Inflammatory macrophage treated with lipopolysaccharide for 1 hour (primary cell): ENCODE measurements around the gene CDC42EP2.

Source experiments
- DNase-seq, 2 donors: peaks; one replicate each; pipeline ENCODE4 v3.0.0-alpha.2; 2020 to 2022

Gene CDC42EP2

GRCh38 chr11:65298655-65299179 lies 15.9 kb upstream of the CDC42EP2 start:
- DNase-seq = no peak

- no peak for DNase-seq
Observed at GRCh38 chr11:65300621-65301275, 13.9 kb upstream of the CDC42EP2 start.

DNA sequence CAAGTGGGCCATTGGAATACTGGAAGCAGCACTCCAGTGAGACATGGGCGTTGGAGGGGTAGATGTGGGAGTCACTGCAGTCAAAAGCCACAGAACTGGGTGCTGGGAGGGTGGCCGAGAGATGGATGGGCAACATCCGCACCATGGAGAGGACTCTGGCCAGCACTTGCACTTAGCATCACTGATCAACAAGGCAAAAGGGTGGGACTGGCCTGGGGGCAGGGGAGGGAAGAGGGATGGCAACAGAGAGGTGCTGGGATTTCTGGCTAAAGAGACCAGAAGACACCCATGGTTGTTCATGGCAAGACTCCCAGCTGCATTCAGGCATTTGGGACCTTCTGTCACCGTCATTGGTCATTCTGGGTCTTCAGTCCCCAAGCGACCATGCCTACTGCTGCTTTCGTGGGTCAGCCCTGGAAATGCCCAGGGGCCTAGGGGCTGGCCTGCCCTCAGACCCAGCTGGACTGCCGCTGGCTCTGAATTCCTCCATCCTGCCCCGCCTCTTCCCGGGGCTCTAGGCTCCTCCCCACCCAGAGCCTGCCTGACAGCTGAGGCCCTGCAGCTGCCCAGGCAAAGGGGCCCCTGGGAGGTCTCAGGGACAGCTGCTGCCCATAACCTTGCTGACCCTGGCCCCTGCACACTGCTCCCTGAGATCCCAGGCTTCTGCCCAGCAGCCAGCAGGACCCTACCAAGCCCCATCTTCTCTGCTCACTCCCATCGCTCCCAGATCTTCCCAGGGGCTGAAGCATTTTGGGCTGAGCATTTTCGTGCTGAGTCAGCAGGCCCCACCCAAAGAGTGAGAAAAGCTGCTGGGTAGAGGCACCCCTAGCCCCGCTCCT lies 13.0 kb upstream of the CDC42EP2 start:
- DNase-seq = no peak

DNA sequence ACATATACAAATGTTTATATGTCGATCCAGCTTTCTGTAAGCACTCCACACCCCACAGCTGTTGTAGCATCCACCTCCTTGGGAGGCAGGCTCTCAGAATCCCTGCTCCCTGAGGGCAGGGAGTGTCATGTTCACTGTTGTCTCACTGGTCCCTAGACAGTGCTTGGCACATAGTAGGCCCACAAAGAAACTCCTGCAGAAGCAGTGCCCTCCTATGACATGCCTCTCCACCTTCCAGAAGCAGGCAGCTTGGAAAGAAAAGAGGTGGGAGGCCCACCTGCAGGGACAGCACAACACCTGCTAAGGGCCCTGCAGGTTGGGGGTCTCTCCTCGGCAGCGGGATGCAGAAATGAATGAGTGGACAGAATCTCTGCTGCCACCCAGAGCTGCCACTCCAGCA lies 11.1 kb upstream of the CDC42EP2 start:
- no peak for DNase-seq

GRCh38 chr11:65304110-65304509 lies 10.6 kb upstream of the CDC42EP2 start:
- no peak for DNase-seq

- no peak for DNase-seq
Observed at GRCh38 chr11:65304613-65305012, 10.1 kb upstream of the CDC42EP2 start.

- DNase-seq = no peak
Observed at GRCh38 chr11:65305501-65306268, 9.0 kb upstream of the CDC42EP2 start.

GRCh38 chr11:65307298-65308229 lies 7.1 kb upstream of the CDC42EP2 start:
- DNase-seq = peak; percentile 27 to 29

DNA sequence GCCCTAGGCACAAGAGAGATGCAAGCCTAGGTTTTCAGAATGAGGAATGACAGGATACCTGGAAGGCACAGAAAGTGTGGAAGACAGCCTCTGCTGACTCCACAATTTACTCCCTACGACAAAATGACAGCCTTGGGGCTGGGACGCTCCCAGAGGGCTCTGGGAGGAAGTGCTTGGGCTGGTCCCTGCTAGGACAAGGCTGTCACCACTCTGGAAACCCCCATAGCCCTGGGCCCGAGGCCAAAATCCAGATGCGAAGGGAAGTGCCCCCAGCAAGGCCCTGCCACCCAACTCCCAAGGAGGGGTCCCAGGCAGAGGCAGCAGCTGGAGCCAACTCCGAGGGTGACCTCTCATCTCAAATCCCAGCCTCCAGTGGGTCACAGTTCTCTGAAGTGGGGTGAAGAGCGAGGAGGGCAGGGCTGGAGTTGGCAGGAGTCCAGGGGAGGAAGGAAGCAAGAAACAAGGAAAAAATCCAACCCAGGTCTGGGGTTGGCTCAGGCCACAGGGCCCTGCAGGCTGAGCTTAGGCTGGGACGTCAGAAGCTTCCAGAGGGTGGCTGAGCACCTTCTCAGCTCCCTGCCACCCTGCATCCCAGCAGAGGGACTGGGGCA lies 6.3 kb upstream of the CDC42EP2 start:
- DNase-seq = peak; percentile 92 to 96

GRCh38 chr11:65309006-65309405 lies 5.7 kb upstream of the CDC42EP2 start:
- DNase-seq = peak in 1 of 2 donors; percentile 22

- no peak for DNase-seq
Observed at GRCh38 chr11:65310215-65310614, 4.5 kb upstream of the CDC42EP2 start.

GRCh38 chr11:65310736-65311135 lies 3.9 kb upstream of the CDC42EP2 start:
- DNase-seq = no peak

DNA sequence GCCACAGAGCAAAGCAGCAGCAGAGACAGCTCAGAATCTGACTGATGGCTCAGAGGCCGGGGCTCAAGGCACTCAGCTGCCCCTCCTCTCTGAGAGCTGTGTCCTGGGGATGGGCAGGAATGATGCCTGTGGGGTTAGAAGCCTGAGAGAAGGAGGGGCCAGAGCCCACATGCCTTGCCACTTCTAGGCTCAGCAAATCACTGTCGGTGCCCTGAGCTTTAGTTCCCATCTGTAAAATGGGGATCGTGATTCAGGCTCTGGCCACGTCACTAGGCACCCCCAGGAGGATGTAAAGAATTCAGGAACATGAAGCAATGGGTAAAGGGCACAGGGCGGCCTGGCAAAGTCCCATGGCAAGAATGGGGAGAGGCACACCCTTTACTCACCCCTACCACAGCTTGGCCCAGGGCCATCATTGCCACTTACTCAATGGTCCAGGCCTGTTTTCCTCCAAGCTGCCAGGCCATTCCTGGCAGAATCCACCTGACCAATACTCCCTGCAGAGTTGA lies 3.4 kb upstream of the CDC42EP2 start:
- peak; percentile 55 to 56 for DNase-seq

DNA sequence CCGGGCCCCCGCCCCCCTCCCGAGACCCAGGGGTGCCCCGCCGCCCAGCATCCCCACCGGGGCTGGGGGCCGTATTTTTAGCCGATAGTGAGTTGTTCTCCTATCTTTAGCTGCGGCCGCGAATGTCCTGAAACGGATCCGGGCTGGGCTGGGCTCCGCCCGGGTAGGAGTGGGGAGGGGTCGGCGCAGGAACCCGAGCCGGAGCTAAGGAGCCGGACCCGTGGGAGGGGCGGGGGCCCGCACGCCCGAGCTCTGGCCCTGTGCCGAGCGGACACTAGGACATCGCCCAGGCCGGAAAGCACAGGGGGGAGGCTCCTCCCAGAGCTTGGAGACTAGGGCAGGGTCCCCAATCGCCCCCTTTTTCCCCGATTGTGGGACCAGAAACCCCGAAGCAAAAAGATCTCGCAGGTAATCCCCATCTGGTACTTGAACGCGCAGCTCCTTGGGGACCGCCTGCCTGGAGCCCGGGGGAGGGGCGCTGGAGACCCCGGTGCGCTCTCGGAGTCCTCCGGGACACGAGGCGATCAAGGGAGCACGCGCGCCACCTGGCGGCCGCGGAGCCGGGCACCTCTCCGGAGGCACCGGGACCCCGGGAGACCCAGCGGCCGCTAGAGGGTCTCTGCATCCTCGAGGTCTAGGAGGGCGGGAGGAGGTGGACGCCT lies 669 bp downstream of the CDC42EP2 start:
- DNase-seq = peak in 1 of 2 donors; percentile 82

DNA sequence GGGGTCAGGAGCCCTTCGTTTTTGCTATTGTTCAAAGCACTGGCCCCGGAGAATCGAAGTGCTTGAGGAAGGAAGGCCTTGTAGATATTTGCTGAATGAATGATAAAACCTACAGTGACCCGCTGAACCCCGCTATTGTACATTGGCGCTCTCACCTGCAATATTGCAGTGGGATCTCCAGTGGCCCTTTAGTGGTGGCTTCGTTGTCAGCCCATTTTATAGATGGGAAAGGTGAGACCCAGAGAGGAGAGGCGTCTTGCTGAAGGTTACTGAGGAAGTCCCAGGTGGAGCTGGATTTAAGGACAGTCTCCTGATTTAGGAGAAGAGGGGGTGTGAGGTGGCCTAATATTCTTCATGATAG lies 1.2 kb downstream of the CDC42EP2 start:
- DNase-seq = no peak

DNA sequence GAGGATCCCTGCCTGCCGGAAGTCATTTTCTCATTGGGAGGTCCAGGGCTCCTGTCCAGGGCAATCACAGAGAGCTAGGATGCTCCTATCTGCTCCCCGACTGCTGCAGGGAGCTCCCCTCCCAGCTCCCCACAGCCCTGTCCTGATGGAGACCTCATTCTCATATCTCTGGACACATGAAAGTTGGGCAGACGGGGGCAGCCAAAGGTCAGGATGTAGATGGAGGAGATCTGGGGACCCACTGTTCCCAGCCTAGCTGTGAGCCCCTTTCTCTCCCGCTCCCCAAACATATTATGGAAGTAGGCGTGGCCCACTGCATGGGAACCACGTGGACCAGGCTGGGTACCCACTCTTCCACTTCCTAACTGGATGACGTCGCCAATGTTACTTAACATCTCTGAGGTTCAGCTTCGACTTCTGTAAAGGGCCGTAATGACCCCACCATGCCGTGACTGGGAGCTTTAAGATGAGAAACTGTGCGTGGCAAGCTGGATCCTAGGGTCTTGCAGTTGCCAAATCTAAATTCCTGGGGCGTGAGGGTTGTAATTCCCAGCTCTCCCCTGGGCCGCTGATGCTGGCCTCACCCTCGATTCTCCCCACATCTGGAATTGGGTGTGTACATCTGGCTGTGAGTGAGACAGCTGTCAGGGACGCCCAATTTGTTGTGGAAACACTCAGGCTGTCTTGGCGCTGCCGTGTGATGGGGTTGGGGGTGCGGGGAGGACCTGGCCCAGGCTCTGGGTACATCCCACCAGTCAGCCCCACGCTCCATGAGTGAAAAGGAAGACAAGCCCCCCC lies 1.8 kb downstream of the CDC42EP2 start:
- peak; percentile 77 to 86 for DNase-seq

DNA sequence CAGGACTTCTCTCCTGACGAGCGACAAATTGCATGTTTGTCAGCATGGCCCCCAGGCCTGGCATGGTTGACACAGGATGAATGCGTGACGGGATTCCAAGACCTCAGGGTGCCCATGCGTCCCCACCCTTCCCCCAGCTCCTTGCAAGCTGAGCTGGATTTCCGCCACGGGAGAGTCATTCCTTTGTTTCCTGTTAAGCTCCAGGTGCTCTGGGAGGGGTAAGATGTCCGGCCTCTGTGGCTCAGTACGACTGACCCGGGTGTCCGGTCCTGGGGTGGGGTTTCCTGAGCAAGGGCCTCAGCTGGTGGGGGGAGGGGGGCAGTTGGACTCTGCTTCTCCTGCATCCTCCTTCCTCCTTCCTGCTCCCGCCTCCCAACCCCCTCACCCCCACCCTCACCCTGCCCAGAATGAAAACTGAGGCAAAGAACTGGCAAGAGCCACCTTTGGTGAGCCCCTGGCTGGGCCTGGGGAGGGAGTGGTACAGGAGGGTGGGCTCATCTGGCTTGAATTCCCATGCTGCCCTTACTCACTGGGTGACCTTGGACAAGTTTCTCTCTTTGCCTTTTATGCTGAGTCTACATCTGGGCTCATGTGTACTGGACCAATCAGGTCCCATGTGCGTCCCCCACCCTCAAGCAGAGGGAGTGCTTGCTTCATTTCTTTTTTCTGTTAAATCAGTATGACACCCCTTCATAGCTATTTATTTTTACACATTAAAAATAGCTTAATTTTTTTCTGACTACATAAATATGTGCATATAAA lies 2.5 kb downstream of the CDC42EP2 start:
- no peak for DNase-seq

DNA sequence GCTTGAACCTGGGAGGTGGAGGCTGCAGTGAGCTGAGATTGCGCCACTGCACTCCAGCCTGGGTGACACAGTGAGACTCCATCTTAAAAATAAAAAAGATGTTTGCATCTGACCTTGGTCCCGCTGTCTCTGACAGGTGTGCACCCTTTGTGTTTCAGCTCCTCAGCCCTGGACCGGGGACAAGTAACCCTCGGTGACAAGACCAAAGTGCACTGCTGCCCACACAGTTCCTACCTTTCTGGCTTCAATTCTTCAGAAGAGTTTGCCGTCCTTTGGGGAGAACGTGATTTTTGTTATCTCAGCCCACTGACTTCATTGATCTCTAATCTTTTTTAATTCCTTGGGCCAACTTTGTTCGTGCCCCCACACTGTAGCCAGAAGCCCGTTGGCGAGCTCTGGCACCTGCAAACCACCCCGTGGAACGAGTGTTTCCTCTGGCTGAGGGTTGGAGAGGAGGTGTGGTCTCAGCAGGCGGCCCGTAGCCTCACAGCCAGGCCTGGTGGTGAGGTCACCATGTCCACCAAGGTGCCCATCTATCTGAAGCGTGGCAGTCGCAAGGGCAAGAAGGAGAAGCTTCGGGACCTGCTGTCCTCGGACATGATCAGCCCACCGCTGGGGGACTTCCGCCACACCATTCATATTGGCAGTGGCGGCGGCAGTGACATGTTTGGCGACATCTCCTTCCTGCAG lies 5.9 kb downstream of the CDC42EP2 start:
- DNase-seq = no peak

GRCh38 chr11:65321076-65321475 lies 6.4 kb downstream of the CDC42EP2 start:
- no peak for DNase-seq
